ENCODE data around the gene TOP2A.

TOP2A gene

DNA sequence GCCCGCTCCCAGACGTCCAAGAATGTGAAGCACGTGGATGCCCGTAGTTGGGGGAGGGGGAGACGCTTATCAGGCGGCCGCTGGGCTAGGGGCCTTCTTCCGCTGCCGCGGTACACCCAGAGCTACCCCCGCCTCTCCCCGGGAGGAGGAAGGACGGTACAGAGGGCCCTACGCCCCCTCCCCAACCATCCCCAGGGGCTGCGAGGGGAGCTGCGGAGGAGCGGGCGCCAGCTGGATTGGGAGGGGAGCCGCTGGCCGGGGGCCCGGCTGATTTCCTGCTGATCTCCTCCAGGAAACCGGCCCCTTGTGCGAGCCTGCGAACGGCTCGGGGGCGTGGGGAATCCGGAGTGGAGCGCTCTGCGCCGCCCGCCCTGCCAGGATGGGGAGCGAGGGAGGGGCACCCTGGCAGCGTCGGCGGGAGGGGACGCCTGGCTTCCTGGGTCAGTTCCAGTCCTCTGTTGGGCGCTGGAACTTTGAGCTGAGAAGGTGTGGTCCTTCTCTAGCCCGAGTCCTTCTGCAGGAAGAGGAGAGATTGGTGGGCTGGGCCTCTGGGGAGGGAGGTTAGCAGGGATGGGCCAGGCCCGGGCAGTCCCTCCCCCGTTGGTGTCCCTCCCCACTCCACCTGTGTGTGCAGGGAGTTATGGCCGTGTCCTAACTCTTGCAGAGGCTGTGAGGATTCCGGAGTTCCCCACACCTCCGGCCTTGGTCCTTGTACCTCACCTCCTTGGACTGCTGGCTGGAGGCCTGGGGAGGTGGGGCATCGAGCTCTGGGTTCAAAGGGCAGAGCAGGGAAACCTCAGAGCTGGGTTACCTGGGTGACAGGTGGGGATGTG lies 72.3 kb downstream of the TOP2A start:
- DNase-seq (ENCODE audit: low read depth): no peak

DNA sequence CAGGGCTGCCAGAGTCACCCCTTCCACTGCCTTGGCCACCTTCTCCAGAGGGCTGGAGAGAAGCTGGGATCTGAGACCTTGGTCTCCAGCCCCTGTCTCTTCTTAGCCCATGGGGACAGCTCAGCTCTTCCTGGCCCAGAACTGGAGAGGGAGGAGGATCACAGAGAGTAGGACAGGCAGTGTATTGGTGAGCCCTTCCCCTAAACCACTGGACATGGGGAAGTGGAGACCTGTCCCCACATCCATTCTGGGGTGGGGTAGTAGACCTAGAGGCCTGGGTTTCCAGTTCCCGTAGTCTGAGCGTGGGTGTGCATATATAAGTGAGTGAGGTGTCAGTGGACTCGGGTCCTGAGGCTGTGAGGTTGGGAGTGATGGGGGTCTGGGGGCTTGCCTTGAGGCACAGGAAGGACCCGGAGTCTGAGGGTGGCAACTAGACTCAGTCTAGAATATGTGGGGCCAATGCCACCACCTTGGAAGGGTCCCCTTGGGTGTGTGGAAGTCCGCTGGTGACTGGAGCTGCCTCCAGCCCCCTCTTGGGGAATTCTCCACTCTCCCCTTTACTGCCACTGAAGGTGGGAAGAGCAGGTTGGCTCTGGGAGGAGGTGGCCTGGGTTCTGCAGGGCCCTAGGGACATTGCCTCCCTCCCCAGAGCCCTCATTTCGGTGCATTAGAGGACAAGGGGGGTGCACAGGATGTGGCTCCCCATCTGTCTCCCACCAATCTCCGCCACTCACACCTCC lies 73.1 kb downstream of the TOP2A start:
- no peak for DNase-seq (ENCODE audit: low read depth)

DNA sequence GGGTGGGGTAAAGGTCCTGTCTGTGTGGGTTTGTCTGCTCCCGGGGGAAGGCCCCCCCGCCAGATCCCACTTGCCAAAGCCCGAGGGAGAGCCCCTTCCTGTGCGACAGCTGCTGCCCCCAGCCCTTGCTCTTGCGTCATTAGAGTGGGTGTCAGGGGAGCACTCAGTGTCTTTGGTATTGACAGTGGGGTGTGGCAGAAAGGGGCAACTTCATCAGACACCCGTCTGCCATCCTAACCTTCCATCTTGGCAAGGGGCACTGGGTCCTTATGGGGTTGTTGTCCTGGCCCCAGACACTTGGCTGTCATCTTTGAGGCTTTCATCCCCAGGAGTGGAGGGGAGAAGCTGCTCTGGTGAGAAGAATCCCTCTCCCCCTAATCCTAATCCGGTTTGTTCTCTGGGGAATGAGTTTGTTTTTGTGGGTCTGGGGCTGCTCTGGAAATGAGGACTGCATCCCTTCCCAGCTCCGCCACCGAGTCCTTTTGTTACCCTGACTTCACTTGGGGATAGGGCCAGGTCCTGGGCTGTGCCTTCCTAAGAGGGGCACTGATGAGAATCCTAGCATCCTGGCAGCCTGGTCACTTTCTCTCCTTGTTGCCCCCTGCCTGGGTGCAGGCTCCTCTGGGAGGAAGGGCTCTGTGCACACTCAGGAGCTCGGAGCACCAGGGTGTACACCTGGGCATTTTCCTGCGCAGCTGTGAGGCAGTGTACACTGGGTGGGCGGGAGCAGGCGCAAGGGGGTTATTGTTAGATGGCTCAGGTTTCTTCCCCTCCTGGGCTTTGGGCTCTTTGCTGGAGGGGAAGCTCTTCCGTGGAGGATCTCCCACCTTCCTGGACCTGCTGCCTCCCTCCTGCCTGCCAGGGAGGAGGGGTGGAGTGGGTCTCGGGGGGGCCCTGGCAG lies 74.2 kb downstream of the TOP2A start:
- DNase-seq (ENCODE audit: low read depth): no peak

DNA sequence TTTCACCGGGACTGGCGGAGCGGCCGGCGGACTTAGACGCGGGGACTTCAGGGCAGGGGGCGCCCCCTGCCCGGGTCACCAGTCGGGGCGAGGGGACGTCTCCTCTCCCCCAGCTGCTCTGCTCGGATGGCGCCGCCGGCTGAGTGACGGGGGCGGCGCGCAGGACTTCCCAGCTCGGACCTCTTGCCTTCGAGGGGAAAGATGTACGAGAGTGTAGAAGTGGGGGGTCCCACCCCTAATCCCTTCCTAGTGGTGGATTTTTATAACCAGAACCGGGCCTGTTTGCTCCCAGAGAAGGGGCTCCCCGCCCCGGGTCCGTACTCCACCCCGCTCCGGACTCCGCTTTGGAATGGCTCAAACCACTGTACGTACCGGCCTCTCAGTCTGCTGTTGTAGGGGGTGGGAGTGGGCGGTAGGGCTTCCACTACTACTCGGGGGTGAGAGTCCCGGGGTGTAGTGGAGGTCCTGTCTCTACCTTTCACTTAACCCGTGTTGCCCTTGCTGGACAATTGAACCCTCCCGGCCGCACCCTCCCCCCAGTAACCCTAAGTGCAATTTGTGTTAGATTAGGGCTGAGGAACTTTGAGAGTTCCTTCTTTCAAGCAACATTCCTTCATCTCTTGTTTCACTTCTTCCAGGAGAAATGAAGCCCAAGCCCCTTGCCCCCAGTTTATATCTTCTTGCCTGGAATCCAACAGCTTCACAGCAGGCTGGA lies 75.0 kb downstream of the TOP2A start:
- no peak for DNase-seq (ENCODE audit: low read depth)

DNA sequence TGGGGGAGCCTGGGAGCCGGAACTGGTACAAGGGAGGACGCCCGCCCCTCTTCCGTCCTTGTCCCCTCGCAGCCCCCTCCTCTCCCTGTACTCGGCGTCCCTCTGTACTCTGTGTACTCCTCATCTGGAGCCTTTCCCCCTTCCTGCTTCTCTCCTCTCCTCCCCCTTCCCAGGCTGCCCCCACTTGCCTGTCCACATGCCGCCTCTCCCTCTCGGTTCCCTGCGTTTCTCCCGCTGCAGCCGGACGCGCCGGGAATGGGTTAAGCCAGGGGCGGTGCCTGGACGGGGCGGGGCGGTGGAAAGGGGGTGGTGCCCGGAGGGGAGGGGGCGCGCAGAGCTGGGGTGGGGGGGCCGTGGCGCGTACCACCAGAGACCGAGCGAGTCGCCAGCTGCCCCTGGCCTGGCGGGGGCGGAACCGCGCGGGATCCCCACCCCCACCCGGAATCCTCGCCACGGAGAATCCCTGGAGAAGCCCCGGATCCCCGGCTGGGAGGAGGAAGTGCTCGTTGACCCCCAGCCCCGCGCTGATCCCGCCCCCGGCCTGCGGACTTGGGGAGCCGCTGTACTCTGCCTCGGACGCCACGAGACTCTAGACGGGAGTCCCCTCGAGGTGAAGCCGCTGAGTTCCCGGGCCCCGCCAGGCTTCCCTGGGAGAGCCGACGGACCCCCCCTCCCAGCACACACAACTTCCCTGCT lies 75.7 kb downstream of the TOP2A start:
- DNase-seq (ENCODE audit: low read depth): no peak

DNA sequence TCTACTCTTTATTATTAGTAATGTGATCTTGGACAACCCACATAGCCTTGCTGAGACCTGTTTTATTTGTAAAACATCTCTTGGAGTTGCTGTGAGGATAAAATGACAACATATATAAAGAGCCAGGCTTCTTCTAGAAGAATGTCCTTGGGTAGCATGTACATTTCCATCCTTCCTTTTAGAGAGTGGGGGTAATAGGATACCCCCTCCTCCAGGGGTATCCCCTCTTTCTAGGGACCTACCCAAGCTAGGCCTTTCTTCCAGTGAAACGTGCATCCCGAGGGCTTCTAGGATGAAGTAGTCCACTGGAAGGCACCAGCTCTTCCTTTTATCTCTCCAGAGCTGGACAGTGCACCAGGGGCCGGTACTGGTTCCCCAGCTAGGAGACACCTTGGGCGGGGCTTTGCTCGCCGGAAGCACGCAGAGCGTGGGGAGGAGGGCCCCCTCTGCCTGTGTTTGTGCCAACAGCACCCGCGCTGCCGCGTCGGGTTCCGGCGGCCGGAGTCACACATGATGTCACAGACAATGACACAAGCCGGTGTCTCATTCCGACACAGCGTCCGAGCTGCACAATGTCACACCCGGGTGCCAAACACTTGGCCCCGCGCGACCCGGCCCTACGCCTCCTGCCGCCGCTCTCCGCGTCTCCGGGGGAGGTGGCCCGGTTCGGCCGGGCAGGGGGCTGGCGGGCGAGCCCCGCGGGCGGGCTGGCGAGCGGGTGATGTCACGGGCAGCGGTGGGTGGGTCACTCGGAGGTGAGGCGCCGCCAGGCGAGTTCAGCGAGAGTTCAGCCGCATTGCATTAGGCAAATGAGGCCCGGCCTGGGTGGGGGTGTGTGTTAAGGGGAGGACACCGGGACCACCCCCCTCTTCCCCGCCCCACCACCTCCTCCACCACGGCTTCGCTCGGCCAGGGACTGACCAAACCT lies 76.6 kb downstream of the TOP2A start:
- DNase-seq (ENCODE audit: low read depth): peak; percentile 79

DNA sequence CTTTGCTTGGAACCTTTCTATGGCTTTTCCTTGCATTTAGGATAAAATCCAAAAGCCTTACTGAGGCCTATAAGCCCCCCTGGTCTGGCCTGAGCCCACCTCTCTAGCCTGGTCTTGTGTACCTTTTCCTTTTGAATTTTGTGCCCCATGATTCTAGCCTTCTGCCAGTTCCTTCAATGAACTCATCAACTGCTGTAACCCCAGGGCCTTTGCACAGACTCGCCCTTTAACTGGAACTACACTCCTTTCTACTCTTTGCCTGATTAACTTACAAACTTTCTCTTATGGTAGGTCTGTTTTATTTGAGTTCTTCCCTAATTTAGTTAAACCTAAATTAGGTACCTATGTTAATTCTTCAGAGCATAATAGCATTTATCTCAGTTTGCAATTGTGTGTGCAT lies 77.4 kb downstream of the TOP2A start:
- DNase-seq (ENCODE audit: low read depth): no peak

DNA sequence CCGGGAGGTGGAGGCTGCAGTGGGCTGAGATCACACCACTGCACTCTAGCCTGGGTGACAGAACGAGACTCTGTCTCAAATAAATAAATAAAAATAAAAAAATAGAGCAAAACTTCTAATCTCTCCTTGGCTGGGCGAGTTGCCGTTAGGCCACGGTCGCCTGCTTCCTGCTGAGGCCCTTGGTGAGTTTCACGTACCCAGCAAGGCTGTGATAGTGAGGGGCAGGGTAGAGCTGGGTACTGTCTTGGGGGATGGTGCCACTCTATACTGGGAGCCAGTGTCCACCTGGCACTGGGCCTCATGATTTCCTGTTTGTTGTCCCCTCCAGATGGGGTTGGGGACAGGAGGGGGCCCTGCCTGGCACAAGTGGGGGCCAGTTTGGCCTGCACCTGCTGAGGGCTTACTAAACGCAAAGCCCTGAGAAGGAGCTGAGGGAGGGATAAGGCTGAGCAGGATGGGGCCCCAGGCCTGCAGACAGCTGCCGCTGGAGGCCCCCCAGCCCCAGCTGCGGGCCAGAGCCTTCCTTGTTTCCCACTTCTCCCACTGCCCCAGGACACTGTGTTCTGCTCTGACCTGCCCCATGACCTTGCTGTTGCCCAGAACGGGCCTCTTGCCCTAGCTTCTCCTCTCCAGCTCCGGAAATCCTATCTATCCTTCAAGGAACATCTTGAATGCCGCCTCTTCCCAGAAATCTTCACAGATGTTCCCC lies 78.6 kb downstream of the TOP2A start:
- DNase-seq (ENCODE audit: low read depth): no peak
